ENCODE data around the gene PLA2G4E. TPM values are rescaled to one million over a fixed set of nuclear protein-coding genes. Genes with fewer than 3 reads are reported as not detected.

The PLA2G4E gene
- total RNA-seq, 1 donor from 2014 or later, result 8.8 TPM

- H3K4me1 ChIP-seq, result peaks cover 28% of the 10 kb centered on the region
- no peak for DNase-seq (ENCODE audit: extremely low spot score in 2 of 2)
- no peaks in the 10 kb centered on the region for H3K9me3 ChIP-seq
- no peak for TF ChIP-seq POLR2A (IDR thresholded peaks at IDR 0.05)
- TF ChIP-seq POLR2AphosphoS5 (IDR thresholded peaks at IDR 0.05; ENCODE audit: insufficient read depth in 1 of 2, low read depth in 1 of 2), result no peak
- no peak for TF ChIP-seq CTCF (IDR thresholded peaks at IDR 0.05)
- H3K27ac ChIP-seq, result no peak overlapping the region
- intact Hi-C loops (cut with DNase I), result loop anchor here (5.0 kb wide), 1 partner anchor 1908 kb away; no protein-coding TSS in a partner anchor
- H3K4me3 ChIP-seq, result no peak overlapping the region
- no peaks in the 10 kb centered on the region for H3K27me3 ChIP-seq
- H3K36me3 ChIP-seq, result no peaks in the 10 kb centered on the region
Measured at GRCh38 chr15:41954036-41954435, 66.8 kb downstream of the PLA2G4E start.

GRCh38 chr15:41952013-41952563 lies 68.8 kb downstream of the PLA2G4E start:
- Histone ChIP-seq H3K27me3 (no peaks in the 10 kb centered on the region), H3K36me3 (no peaks in the 10 kb centered on the region), H3K27ac (peak overlapping the region; percentile 49), H3K9me3 (no peaks in the 10 kb centered on the region), H3K4me1 (peaks cover 28% of the 10 kb centered on the region), H3K4me3 (no peak overlapping the region)
- intact Hi-C loops (cut with DNase I), result loop anchor here (5.0 kb wide), 1 partner anchor 1910 kb away; no protein-coding TSS in a partner anchor
- DNase-seq (ENCODE audit: extremely low spot score in 2 of 2), result no peak
- no peak for TF ChIP-seq POLR2AphosphoS5 (IDR thresholded peaks at IDR 0.05; ENCODE audit: insufficient read depth in 1 of 2, low read depth in 1 of 2)
- no peak for TF ChIP-seq CTCF (IDR thresholded peaks at IDR 0.05)

DNA sequence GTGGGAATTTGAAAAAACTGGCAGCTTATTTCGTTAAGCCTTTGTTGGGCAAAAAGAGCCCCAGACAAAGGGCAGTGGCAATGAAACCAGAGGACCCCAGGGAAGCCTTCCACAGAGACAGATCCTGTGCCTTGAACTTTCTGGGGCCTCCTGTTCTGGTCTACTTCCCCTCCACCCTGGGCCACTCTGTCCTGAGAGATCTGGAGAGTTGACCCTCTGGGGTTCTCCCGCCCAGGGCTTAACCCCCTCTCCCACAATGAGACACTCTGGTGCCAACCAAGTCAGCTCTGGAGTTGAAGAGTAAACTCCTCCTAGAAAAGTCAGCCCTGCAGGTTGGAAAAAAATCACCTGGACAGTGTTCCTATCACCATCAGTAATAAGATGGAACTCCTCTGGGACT lies 69.3 kb downstream of the PLA2G4E start:
- Histone ChIP-seq H3K4me3 (no peak overlapping the region), H3K27ac (peak overlapping the region; percentile 49), H3K27me3 (no peaks in the 10 kb centered on the region), H3K9me3 (no peaks in the 10 kb centered on the region), H3K36me3 (no peaks in the 10 kb centered on the region), H3K4me1 (peaks cover 29% of the 10 kb centered on the region)
- no peak for DNase-seq (ENCODE audit: extremely low spot score in 2 of 2)
- TF ChIP-seq POLR2A (IDR thresholded peaks at IDR 0.05) (no peak), POLR2AphosphoS5 (IDR thresholded peaks at IDR 0.05; ENCODE audit: insufficient read depth in 1 of 2, low read depth in 1 of 2) (no peak), CTCF (IDR thresholded peaks at IDR 0.05) (no peak)
- intact Hi-C loops (cut with DNase I), result loop anchor here (5.0 kb wide), 1 partner anchor 1911 kb away; no protein-coding TSS in a partner anchor

DNA sequence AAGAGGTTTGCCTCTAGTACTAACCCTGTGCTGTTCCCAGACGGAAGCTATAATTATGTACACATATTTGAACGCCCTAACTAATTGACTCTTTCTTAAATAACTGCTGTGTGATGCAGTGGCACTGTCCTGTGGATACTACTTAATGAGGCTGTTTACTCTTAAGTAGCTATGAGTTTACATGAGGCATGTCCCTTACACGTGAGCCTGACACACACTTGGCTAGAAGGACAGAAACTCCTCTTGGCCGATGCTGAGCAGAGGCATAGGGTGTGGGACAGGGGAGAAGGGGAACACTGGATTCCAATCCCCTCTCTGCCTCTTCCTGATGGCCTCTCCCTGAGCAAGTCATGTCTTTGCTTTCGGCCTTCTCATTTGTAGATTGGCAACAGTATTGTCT lies 70.4 kb downstream of the PLA2G4E start:
- intact Hi-C loops (cut with DNase I), result loop anchor here (5.0 kb wide), 1 partner anchor 1912 kb away; no protein-coding TSS in a partner anchor
- Histone ChIP-seq H3K4me3 (no peak overlapping the region), H3K27me3 (no peaks in the 10 kb centered on the region), H3K4me1 (peaks cover 22% of the 10 kb centered on the region), H3K9me3 (no peaks in the 10 kb centered on the region), H3K36me3 (no peaks in the 10 kb centered on the region), H3K27ac (peak overlapping the region; percentile 49)
- TF ChIP-seq POLR2A (IDR thresholded peaks at IDR 0.05) (no peak), POLR2AphosphoS5 (IDR thresholded peaks at IDR 0.05; ENCODE audit: insufficient read depth in 1 of 2, low read depth in 1 of 2) (peak in 1 of 2 donors; percentile 11)
- DNase-seq (ENCODE audit: extremely low spot score in 2 of 2), result no peak

- peak overlapping the region; percentile 49 for H3K27ac ChIP-seq
- TF ChIP-seq CTCF (IDR thresholded peaks at IDR 0.05) (no peak), POLR2AphosphoS5 (IDR thresholded peaks at IDR 0.05; ENCODE audit: insufficient read depth in 1 of 2, low read depth in 1 of 2) (no peak)
- H3K9me3 ChIP-seq, result no peaks in the 10 kb centered on the region
- DNase-seq (ENCODE audit: extremely low spot score in 2 of 2), result no peak
- H3K27me3 ChIP-seq, result no peaks in the 10 kb centered on the region
- H3K4me3 ChIP-seq, result no peak overlapping the region
- H3K4me1 ChIP-seq, result peaks cover 21% of the 10 kb centered on the region
- no peaks in the 10 kb centered on the region for H3K36me3 ChIP-seq
- intact Hi-C loops (cut with DNase I), result loop anchor here (5.0 kb wide), 1 partner anchor 1912 kb away; no protein-coding TSS in a partner anchor
Measured at GRCh38 chr15:41950127-41950483, 70.7 kb downstream of the PLA2G4E start.
